H9 (cell line): Measurements from ENCODE around the gene ALKBH5. TPM values are rescaled to one million over a fixed set of nuclear protein-coding genes. Genes with fewer than 3 reads are reported as not detected.

Experiments used
- DNase-seq: peaks from one replicate; pipeline ENCODE4 v3.0.0-alpha.2; 2017
- H2AFZ ChIP-seq: one replicate; pipeline ENCODE4 v1.6.1; 2013; ENCODE audit warnings: mild to moderate bottlenecking, low read length, control low read depth, moderate library complexity
- H2AK5ac ChIP-seq: 2 replicates; pipeline ENCODE4 v1.6.1; 2013; ENCODE audit warnings: low read length, control low read depth, mixed read lengths; ENCODE audit not compliant: insufficient read length
- H2BK120ac ChIP-seq: one replicate; pipeline ENCODE4 v1.6.1; 2013; ENCODE audit warnings: low read depth, mild to moderate bottlenecking, low read length, control low read depth, inconsistent platforms; ENCODE audit not compliant: poor library complexity, severe bottlenecking
- H2BK12ac ChIP-seq: 2 replicates; pipeline ENCODE4 v1.6.1; 2013; ENCODE audit warnings: low read length, control low read depth, mixed read lengths, low read depth; ENCODE audit not compliant: insufficient read length
- H2BK15ac ChIP-seq: 2 replicates; pipeline ENCODE4 v1.6.1; 2013; ENCODE audit warnings: low read depth, low read length, control low read depth
- H2BK20ac ChIP-seq: one replicate; pipeline ENCODE4 v1.6.1; 2013; ENCODE audit warnings: low read depth, mild to moderate bottlenecking, low read length, control low read depth, inconsistent platforms; ENCODE audit not compliant: poor library complexity, severe bottlenecking
- H2BK5ac ChIP-seq: 2 replicates; pipeline ENCODE4 v1.6.1; 2013; ENCODE audit warnings: low read length, control low read depth, mixed read lengths; ENCODE audit not compliant: insufficient read length
- H3K14ac ChIP-seq: 2 replicates; pipeline ENCODE4 v1.6.1; 2013; ENCODE audit warnings: low read length, control low read depth; ENCODE audit not compliant: insufficient read depth
- H3K18ac ChIP-seq: 2 replicates; pipeline ENCODE4 v1.6.1; 2013; ENCODE audit warnings: low read depth, mild to moderate bottlenecking, mixed read lengths, low read length, control low read depth; ENCODE audit not compliant: insufficient read length
- H3K23ac ChIP-seq: 2 replicates; pipeline ENCODE4 v1.6.1; 2013; ENCODE audit warnings: low read length, control low read depth, mixed read lengths, low read depth; ENCODE audit not compliant: insufficient read length
- H3K23me2 ChIP-seq: 2 replicates; pipeline ENCODE4 v1.6.1; 2013; ENCODE audit warnings: low read depth, mild to moderate bottlenecking, mixed read lengths, low read length, control low read depth; ENCODE audit not compliant: insufficient read length, poor library complexity, severe bottlenecking
- H3K27ac ChIP-seq: 2 replicates; pipeline ENCODE4 v1.5.1; 2013; ENCODE audit warnings: low read length, control low read depth, mixed read lengths, low read depth; ENCODE audit not compliant: insufficient read length
- H3K27me3 ChIP-seq: 2 replicates; pipeline ENCODE4 v1.6.1; 2013; ENCODE audit warnings: low read length, control low read depth, inconsistent platforms; ENCODE audit not compliant: insufficient read depth
- H3K4ac ChIP-seq: 2 replicates; pipeline ENCODE4 v1.6.1; 2013; ENCODE audit warnings: low read depth, mild to moderate bottlenecking, control low read depth, inconsistent platforms, low read length, moderate library complexity
- H3K4me1 ChIP-seq: 2 replicates; pipeline ENCODE4 v1.6.1; 2013; ENCODE audit warnings: low read length, control low read depth, inconsistent platforms; ENCODE audit not compliant: insufficient read depth
- H3K4me2 ChIP-seq: 2 replicates; pipeline ENCODE4 v1.6.1; 2013; ENCODE audit warnings: low read length, control low read depth, mixed read lengths; ENCODE audit not compliant: insufficient read length, insufficient read depth
- H3K56ac ChIP-seq: 2 replicates; pipeline ENCODE4 v1.6.1; 2013; ENCODE audit warnings: low read depth, mild to moderate bottlenecking, mixed read lengths, low read length, control low read depth; ENCODE audit not compliant: insufficient read length
- H3K79me1 ChIP-seq: 2 replicates; pipeline ENCODE4 v1.6.1; 2013; ENCODE audit warnings: low read depth, mild to moderate bottlenecking, moderate library complexity, low read length, control low read depth, inconsistent platforms; ENCODE audit not compliant: insufficient read depth, poor library complexity, severe bottlenecking
- H3K79me2 ChIP-seq: 2 replicates; pipeline ENCODE4 v1.6.1; 2013; ENCODE audit warnings: low read length, control low read depth, inconsistent platforms; ENCODE audit not compliant: insufficient read depth
- H3K9ac ChIP-seq: 2 replicates; pipeline ENCODE4 v1.6.1; 2013; ENCODE audit warnings: low read length, control low read depth, mixed read lengths; ENCODE audit not compliant: insufficient read length; ENCODE audit errors: extremely low read depth
- H3K9me3 ChIP-seq: one replicate; pipeline ENCODE4 v1.6.1; 2013; ENCODE audit warnings: low read depth, low read length, inconsistent platforms; ENCODE audit not compliant: control insufficient read depth
- H3T11ph ChIP-seq: one replicate; pipeline ENCODE4 v1.6.1; 2013; ENCODE audit warnings: mild to moderate bottlenecking, low read length, control low read depth, inconsistent platforms
- H4K20me1 ChIP-seq: one replicate; pipeline ENCODE4 v1.6.1; 2013; ENCODE audit not compliant: control insufficient read depth, insufficient read length, insufficient read depth
- H4K5ac ChIP-seq: 2 replicates; pipeline ENCODE4 v1.6.1; 2013; ENCODE audit warnings: low read depth, mild to moderate bottlenecking, mixed read lengths, low read length, control low read depth; ENCODE audit not compliant: insufficient read length
- H4K8ac ChIP-seq: replicated peaks from 2 replicates; pipeline ENCODE4 v1.6.1; 2013; ENCODE audit warnings: low read length, control low read depth, mixed read lengths, low read depth; ENCODE audit not compliant: insufficient read length
- H4K91ac ChIP-seq: 2 replicates; pipeline ENCODE4 v1.6.1; 2013; ENCODE audit warnings: low read depth, mild to moderate bottlenecking, moderate library complexity, mixed read lengths, low read length, control low read depth; ENCODE audit not compliant: insufficient read length
- H3K27ac Mint-ChIP-seq, 3 experiments: 2 replicates in 2 of 3; 3 replicates in 1 of 3; pipeline ENCODE4 v1.8.0; 2020 to 2021; ENCODE audit warnings: mixed read lengths in 3 of 3, mild to moderate bottlenecking in 1 of 3, moderate library complexity in 1 of 3
- H3K27me3 Mint-ChIP-seq: 2 replicates; pipeline ENCODE4 v1.8.0; 2021; ENCODE audit warnings: low read depth, mild to moderate bottlenecking, moderate library complexity, mixed read lengths
- H3K36me3 Mint-ChIP-seq, 3 experiments: 2 replicates in 2 of 3; 3 replicates in 1 of 3; pipeline ENCODE4 v1.8.0; 2020 to 2021; ENCODE audit warnings: low read depth in 3 of 3, mixed read lengths in 3 of 3; ENCODE audit not compliant: insufficient read depth in 1 of 3
- H3K4me1 Mint-ChIP-seq, 2 experiments: 2 replicates each; pipeline ENCODE4 v1.8.0; 2020; ENCODE audit warnings: mixed read lengths in 2 of 2
- H3K4me3 Mint-ChIP-seq, 2 experiments: 2 replicates in 1 of 2; 3 replicates in 1 of 2; pipeline ENCODE4 v1.8.0; 2020 to 2021; ENCODE audit warnings: mild to moderate bottlenecking in 2 of 2, mixed read lengths in 2 of 2, moderate library complexity in 1 of 2
- H3K9me3 Mint-ChIP-seq, 2 experiments: 2 replicates in 1 of 2; 3 replicates in 1 of 2; pipeline ENCODE4 v1.8.0; 2020; ENCODE audit warnings: mild to moderate bottlenecking in 2 of 2, mixed read lengths in 2 of 2, moderate library complexity in 1 of 2
- WGBS: extraction: QIAGEN DNeasy Blood & Tissue Kit; methylation state at CpG from one replicate; pipeline ENCODE4 v1.1.7; 2013; ENCODE audit warnings: missing lambda C conversion rate, low lambda C conversion rate, mixed read lengths; ENCODE audit not compliant: insufficient read length; ENCODE audit errors: extremely low coverage; 5-methylcytosine and 5-hydroxymethylcytosine counted together
- total RNA-seq: library from RNA; stranded (reverse); gene quantifications from 2 replicates; pipeline ENCODE4 v1.2.1, GENCODE V29; 2021
- TF ChIP-seq, protein P1 (sequence below): fragments of 200-600 bp; sonication (generic); conservative IDR thresholded peaks from 3 replicates; pipeline ENCODE4 v1.8.0; 2021; ENCODE audit warnings: antibody characterized with exemption, mild to moderate bottlenecking

Gene ALKBH5
- total RNA-seq, 1 experiment from 2014 or later = 89.8 TPM

DNA sequence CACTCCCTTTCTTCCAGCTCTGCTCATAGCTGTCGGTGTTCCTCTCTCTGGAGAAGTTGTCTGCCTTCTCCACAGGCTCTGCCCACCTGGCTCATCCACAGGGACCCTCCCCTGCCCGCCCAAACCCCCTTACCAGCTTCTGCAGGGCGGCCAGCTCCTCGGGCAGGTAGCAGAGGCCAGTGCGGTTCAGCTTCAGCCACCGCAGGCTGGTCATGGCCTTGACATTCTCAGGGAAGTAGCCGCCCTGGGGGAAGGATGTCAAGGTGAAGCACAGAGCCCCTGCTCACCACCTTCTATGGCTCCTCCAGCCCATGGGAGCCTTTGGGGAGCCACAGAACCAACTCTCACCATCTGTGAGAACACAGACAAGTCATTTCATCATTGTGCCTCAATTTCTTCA is 73.1 kb downstream of the ALKBH5 start:
- no peaks in the 10 kb centered on the region for H3K4me1 ChIP-seq
- peaks cover 25 to 38% of the 10 kb centered on the region in 2 experiments for H3K4me1 Mint-ChIP-seq
- H3K79me1 ChIP-seq = no peaks in the 10 kb centered on the region
- no peak overlapping the region for H3K14ac ChIP-seq
- no peak overlapping the region for H2BK15ac ChIP-seq
- H3K27ac Mint-ChIP-seq = peak overlapping the region in 2 of 3 experiments; percentile 72 to 98; a peak in 3 of 7 replicates
- H3K9me3 ChIP-seq = no peaks in the 10 kb centered on the region
- H3K79me2 ChIP-seq = no peaks in the 10 kb centered on the region; the same call in 1 of the 2 replicates
- H2BK20ac ChIP-seq = no peak overlapping the region
- no peak for DNase-seq
- H4K8ac ChIP-seq = no peak overlapping the region
- H3K18ac ChIP-seq = no peak overlapping the region
- no peak overlapping the region for H3T11ph ChIP-seq
- H3K4ac ChIP-seq = no peak overlapping the region
- no peaks in the 10 kb centered on the region for H3K27me3 Mint-ChIP-seq
- H3K9me3 Mint-ChIP-seq = no peaks in the 10 kb centered on the region
- no peak overlapping the region for H3K27ac ChIP-seq
- H3K56ac ChIP-seq = no peak overlapping the region
- H2BK5ac ChIP-seq = no peak overlapping the region
- H2AK5ac ChIP-seq = no peak overlapping the region
- H3K23ac ChIP-seq = no peak overlapping the region
- H4K5ac ChIP-seq = no peak overlapping the region
- H4K91ac ChIP-seq = no peak overlapping the region
- H3K36me3 Mint-ChIP-seq = peaks cover 20 to 49% (median 48%) of the 10 kb centered on the region in 3 experiments; a peak in 6 of 7 replicates
- H3K23me2 ChIP-seq = peaks cover 12% of the 10 kb centered on the region
- no peak overlapping the region for H2BK12ac ChIP-seq
- TF ChIP-seq, protein P1, sequence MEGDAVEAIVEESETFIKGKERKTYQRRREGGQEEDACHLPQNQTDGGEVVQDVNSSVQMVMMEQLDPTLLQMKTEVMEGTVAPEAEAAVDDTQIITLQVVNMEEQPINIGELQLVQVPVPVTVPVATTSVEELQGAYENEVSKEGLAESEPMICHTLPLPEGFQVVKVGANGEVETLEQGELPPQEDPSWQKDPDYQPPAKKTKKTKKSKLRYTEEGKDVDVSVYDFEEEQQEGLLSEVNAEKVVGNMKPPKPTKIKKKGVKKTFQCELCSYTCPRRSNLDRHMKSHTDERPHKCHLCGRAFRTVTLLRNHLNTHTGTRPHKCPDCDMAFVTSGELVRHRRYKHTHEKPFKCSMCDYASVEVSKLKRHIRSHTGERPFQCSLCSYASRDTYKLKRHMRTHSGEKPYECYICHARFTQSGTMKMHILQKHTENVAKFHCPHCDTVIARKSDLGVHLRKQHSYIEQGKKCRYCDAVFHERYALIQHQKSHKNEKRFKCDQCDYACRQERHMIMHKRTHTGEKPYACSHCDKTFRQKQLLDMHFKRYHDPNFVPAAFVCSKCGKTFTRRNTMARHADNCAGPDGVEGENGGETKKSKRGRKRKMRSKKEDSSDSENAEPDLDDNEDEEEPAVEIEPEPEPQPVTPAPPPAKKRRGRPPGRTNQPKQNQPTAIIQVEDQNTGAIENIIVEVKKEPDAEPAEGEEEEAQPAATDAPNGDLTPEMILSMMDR = no peak
- H3K4me2 ChIP-seq = peak overlapping the region; percentile 70
- no CpG with 5 or more reads among the region's 7 CpGs for WGBS
- H2AFZ ChIP-seq = no peak overlapping the region
- no peak overlapping the region for H3K9ac ChIP-seq
- H3K27me3 ChIP-seq = no peaks in the 10 kb centered on the region
- H4K20me1 ChIP-seq = no peaks in the 10 kb centered on the region
- H3K4me3 Mint-ChIP-seq = peak overlapping the region; percentile 96 to 98
- H2BK120ac ChIP-seq = no peak overlapping the region
